ENCODE measurements around the gene ZDHHC9.

The ZDHHC9 gene

DNA sequence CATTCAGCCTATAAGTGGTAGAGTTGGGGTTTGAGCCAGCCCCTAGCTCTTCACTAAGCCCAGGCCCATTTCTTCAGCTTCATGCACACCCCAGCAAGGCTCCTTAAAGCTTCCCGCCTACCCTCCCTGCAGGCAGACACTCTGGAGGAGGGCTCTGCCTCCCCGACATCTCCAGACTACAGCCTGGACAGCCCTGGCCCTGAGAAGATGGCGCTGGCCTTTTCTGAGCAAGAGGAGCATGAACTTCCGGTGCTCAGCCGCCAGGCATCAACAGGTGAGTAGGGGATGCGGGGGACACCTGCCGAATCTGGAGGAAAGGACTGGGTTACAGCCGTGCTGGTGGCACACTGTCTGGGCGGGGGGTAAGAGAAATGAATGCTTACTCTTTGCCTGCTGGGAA, 52.9 kb downstream of the ZDHHC9 start:
- no peak for DNase-seq
- no peak overlapping the region for H2BK5ac ChIP-seq (ENCODE audit: low read depth, low read length, poor library complexity)
- H2AFZ ChIP-seq (ENCODE audit: insufficient read depth, low read length, poor library complexity) = no peak overlapping the region
- no CpG with 5 or more reads among the region's 9 CpGs for WGBS (ENCODE audit: extremely low coverage, insufficient coverage, insufficient read length)
- no peak overlapping the region for H3K14ac ChIP-seq (ENCODE audit: low read length)
- H3K4ac ChIP-seq (ENCODE audit: low read depth, low read length) = no peak overlapping the region
- H3K27ac ChIP-seq (ENCODE audit: low read depth, low read length) = no peak overlapping the region
- peaks cover 7 to 8% of the 10 kb centered on the region in 2 experiments for H3K4me1 ChIP-seq (ENCODE audit: control insufficient read depth in 1 of 2, insufficient read depth in 2 of 2, low read length in 2 of 2)
- H4K8ac ChIP-seq (ENCODE audit: low read depth, low read length) = no peak overlapping the region
- H3K18ac ChIP-seq (ENCODE audit: low read length) = no peak overlapping the region
- H3K23ac ChIP-seq (ENCODE audit: low read length) = no peak overlapping the region
- no peaks in the 10 kb centered on the region for H3K9me3 ChIP-seq (ENCODE audit: insufficient read depth, low read depth, low read length)
- H3K9ac ChIP-seq (ENCODE audit: low read length) = no peak overlapping the region
- no peak overlapping the region for H2BK12ac ChIP-seq (ENCODE audit: low read length)
- no peak overlapping the region for H3K4me2 ChIP-seq (ENCODE audit: low read length)
- H4K12ac ChIP-seq (ENCODE audit: low read depth, low read length) = no peak overlapping the region
- no peaks in the 10 kb centered on the region for H3K79me1 ChIP-seq (ENCODE audit: low read length)
- H3K36me3 ChIP-seq (ENCODE audit: control insufficient read depth in 1 of 2, insufficient read depth in 2 of 2, low read length in 2 of 2) = no peaks in the 10 kb centered on the region
- H3K27me3 ChIP-seq (ENCODE audit: insufficient read depth, low read length) = no peaks in the 10 kb centered on the region
- H4K91ac ChIP-seq (ENCODE audit: low read depth, low read length) = no peak overlapping the region
- no peaks in the 10 kb centered on the region for H3K79me2 ChIP-seq (ENCODE audit: control insufficient read depth, insufficient read depth, low read length, poor library complexity)
- H2BK120ac ChIP-seq (ENCODE audit: insufficient read depth, low read length, poor library complexity) = no peak overlapping the region
- no peak overlapping the region for H3K4me3 ChIP-seq (ENCODE audit: low read depth, low read length)
- H2AK5ac ChIP-seq (ENCODE audit: low read length) = no peak overlapping the region

DNA sequence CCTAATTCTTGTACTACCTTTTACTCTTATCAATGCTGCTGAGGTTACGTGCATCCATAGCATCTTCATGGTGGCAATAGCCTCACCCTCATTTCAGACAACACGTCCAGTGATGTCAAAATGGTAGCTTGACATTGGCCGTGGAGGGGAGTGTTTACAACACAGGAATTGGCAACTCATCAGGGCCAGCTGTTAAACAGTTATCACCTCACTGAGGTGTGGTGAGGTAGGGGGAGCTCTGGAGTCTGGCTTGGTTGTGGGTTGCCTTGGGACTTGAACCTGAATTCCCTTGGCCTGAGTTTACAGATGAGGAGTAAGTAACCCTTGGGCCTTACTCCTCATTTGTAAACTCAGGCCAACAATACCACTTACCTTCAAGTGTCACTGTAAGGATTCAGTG, 53.5 kb downstream of the ZDHHC9 start:
- H3K4ac ChIP-seq (ENCODE audit: low read depth, low read length) = no peak overlapping the region
- H4K12ac ChIP-seq (ENCODE audit: low read depth, low read length) = no peak overlapping the region
- H3K4me2 ChIP-seq (ENCODE audit: low read length) = no peak overlapping the region
- no peak overlapping the region for H3K4me3 ChIP-seq (ENCODE audit: low read depth, low read length)
- H3K14ac ChIP-seq (ENCODE audit: low read length) = no peak overlapping the region
- H3K36me3 ChIP-seq (ENCODE audit: control insufficient read depth in 1 of 2, insufficient read depth in 2 of 2, low read length in 2 of 2) = no peaks in the 10 kb centered on the region
- no CpG with 5 or more reads among the region's 3 CpGs for WGBS (ENCODE audit: extremely low coverage, insufficient coverage, insufficient read length)
- no peaks in the 10 kb centered on the region for H3K27me3 ChIP-seq (ENCODE audit: insufficient read depth, low read length)
- no peak for DNase-seq
- H4K8ac ChIP-seq (ENCODE audit: low read depth, low read length) = no peak overlapping the region
- no peak overlapping the region for H2BK12ac ChIP-seq (ENCODE audit: low read length)
- H3K9ac ChIP-seq (ENCODE audit: low read length) = no peak overlapping the region
- no peak overlapping the region for H2BK120ac ChIP-seq (ENCODE audit: insufficient read depth, low read length, poor library complexity)
- no peak overlapping the region for H3K18ac ChIP-seq (ENCODE audit: low read length)
- no peak overlapping the region for H4K91ac ChIP-seq (ENCODE audit: low read depth, low read length)
- H3K27ac ChIP-seq (ENCODE audit: low read depth, low read length) = no peak overlapping the region
- no peaks in the 10 kb centered on the region for H3K79me1 ChIP-seq (ENCODE audit: low read length)
- no peak overlapping the region for H2AK5ac ChIP-seq (ENCODE audit: low read length)
- no peak overlapping the region for H2BK5ac ChIP-seq (ENCODE audit: low read depth, low read length, poor library complexity)
- H3K79me2 ChIP-seq (ENCODE audit: control insufficient read depth, insufficient read depth, low read length, poor library complexity) = no peaks in the 10 kb centered on the region
- peaks cover 7 to 12% of the 10 kb centered on the region in 2 experiments for H3K4me1 ChIP-seq (ENCODE audit: control insufficient read depth in 1 of 2, insufficient read depth in 2 of 2, low read length in 2 of 2)
- H3K23ac ChIP-seq (ENCODE audit: low read length) = no peak overlapping the region
- no peaks in the 10 kb centered on the region for H3K9me3 ChIP-seq (ENCODE audit: insufficient read depth, low read depth, low read length)
- no peak overlapping the region for H2AFZ ChIP-seq (ENCODE audit: insufficient read depth, low read length, poor library complexity)

DNA sequence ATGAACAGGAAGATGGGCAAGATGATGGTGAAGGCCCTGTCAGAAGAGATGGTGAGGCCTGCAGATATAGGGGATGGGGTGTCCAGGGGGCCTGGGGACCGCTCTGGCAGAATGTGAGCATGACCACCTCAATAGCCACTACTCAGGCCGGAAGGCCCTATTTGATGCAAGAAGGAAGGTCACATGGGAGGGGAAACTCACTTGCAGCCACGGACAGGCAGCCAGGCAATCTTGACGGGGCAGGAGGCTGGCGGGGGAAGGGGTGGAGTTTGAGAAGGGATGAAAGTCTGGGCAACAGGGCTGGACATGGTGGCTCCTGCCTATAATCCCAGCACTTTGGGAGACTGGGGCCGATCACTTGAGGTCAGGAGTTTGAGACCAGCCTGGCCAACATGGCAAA, 55.2 kb downstream of the ZDHHC9 start:
- H4K12ac ChIP-seq (ENCODE audit: low read depth, low read length) = no peak overlapping the region
- no peak overlapping the region for H3K4me2 ChIP-seq (ENCODE audit: low read length)
- no peak overlapping the region for H2BK12ac ChIP-seq (ENCODE audit: low read length)
- no peak for DNase-seq
- H3K14ac ChIP-seq (ENCODE audit: low read length) = no peak overlapping the region
- no peaks in the 10 kb centered on the region for H3K36me3 ChIP-seq (ENCODE audit: control insufficient read depth in 1 of 2, insufficient read depth in 2 of 2, low read length in 2 of 2)
- H2AFZ ChIP-seq (ENCODE audit: insufficient read depth, low read length, poor library complexity) = no peak overlapping the region
- no peak overlapping the region for H3K9ac ChIP-seq (ENCODE audit: low read length)
- peaks cover 7 to 12% of the 10 kb centered on the region in 2 experiments for H3K4me1 ChIP-seq (ENCODE audit: control insufficient read depth in 1 of 2, insufficient read depth in 2 of 2, low read length in 2 of 2)
- no peak overlapping the region for H3K4ac ChIP-seq (ENCODE audit: low read depth, low read length)
- no CpG with 5 or more reads among the region's 6 CpGs for WGBS (ENCODE audit: extremely low coverage, insufficient coverage, insufficient read length)
- H3K23ac ChIP-seq (ENCODE audit: low read length) = no peak overlapping the region
- no peak overlapping the region for H2AK5ac ChIP-seq (ENCODE audit: low read length)
- no peaks in the 10 kb centered on the region for H3K79me1 ChIP-seq (ENCODE audit: low read length)
- H3K9me3 ChIP-seq (ENCODE audit: insufficient read depth, low read depth, low read length) = no peaks in the 10 kb centered on the region
- H3K79me2 ChIP-seq (ENCODE audit: control insufficient read depth, insufficient read depth, low read length, poor library complexity) = no peaks in the 10 kb centered on the region
- H4K8ac ChIP-seq (ENCODE audit: low read depth, low read length) = no peak overlapping the region
- H2BK120ac ChIP-seq (ENCODE audit: insufficient read depth, low read length, poor library complexity) = no peak overlapping the region
- H2BK5ac ChIP-seq (ENCODE audit: low read depth, low read length, poor library complexity) = no peak overlapping the region
- no peak overlapping the region for H3K4me3 ChIP-seq (ENCODE audit: low read depth, low read length)
- no peaks in the 10 kb centered on the region for H3K27me3 ChIP-seq (ENCODE audit: insufficient read depth, low read length)
- H3K27ac ChIP-seq (ENCODE audit: low read depth, low read length) = no peak overlapping the region
- H4K91ac ChIP-seq (ENCODE audit: low read depth, low read length) = no peak overlapping the region
- no peak overlapping the region for H3K18ac ChIP-seq (ENCODE audit: low read length)

DNA sequence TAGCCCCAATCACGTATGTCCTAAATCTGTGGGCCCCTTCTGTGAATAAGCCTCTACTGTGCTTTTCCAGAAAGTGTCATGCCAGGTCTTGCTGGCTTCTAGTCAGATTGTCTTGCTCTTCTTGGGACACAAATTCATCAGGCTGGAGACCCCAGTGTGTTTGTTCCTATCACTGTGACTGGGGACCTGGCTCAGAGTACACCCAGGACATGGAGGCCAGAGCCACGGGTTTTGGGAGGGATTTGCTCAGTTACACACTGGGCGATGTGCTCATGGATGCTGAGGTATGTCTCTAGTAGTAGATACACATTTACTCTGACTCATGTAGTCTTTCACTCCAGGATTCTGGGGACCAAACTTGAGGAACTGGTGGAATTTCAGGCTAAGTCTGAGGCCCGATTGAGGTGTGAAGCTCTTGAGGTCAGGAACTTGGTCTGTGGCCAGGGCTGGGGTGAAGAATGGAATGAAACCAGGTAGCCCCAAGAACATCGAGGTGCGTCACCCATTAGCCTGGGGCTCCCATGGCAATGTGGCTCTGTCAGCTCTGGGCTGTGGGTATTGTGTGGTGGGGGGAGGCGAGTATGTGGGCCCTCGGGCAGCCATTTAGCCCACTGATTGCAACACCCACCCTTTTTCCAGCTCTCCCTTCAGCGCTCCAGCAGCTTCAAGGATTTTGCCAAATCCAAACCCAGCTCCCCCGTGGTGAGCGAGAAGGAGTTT, 56.2 kb downstream of the ZDHHC9 start:
- no peak overlapping the region for H3K4ac ChIP-seq (ENCODE audit: low read depth, low read length)
- no peak overlapping the region for H2AK5ac ChIP-seq (ENCODE audit: low read length)
- H3K9me3 ChIP-seq (ENCODE audit: insufficient read depth, low read depth, low read length) = no peaks in the 10 kb centered on the region
- no peak overlapping the region for H3K23ac ChIP-seq (ENCODE audit: low read length)
- H4K8ac ChIP-seq (ENCODE audit: low read depth, low read length) = no peak overlapping the region
- H3K4me2 ChIP-seq (ENCODE audit: low read length) = no peak overlapping the region
- H3K9ac ChIP-seq (ENCODE audit: low read length) = no peak overlapping the region
- H4K12ac ChIP-seq (ENCODE audit: low read depth, low read length) = no peak overlapping the region
- no peak overlapping the region for H4K91ac ChIP-seq (ENCODE audit: low read depth, low read length)
- H3K27me3 ChIP-seq (ENCODE audit: insufficient read depth, low read length) = no peaks in the 10 kb centered on the region
- DNase-seq = no peak
- H3K79me1 ChIP-seq (ENCODE audit: low read length) = no peaks in the 10 kb centered on the region
- WGBS (ENCODE audit: extremely low coverage, insufficient coverage, insufficient read length) = no CpG with 5 or more reads among the region's 11 CpGs
- H3K36me3 ChIP-seq (ENCODE audit: control insufficient read depth in 1 of 2, insufficient read depth in 2 of 2, low read length in 2 of 2) = no peaks in the 10 kb centered on the region
- H3K14ac ChIP-seq (ENCODE audit: low read length) = no peak overlapping the region
- H3K4me3 ChIP-seq (ENCODE audit: low read depth, low read length) = no peak overlapping the region
- H3K79me2 ChIP-seq (ENCODE audit: control insufficient read depth, insufficient read depth, low read length, poor library complexity) = no peaks in the 10 kb centered on the region
- H3K27ac ChIP-seq (ENCODE audit: low read depth, low read length) = no peak overlapping the region
- no peak overlapping the region for H2BK5ac ChIP-seq (ENCODE audit: low read depth, low read length, poor library complexity)
- no peak overlapping the region for H2BK12ac ChIP-seq (ENCODE audit: low read length)
- H2AFZ ChIP-seq (ENCODE audit: insufficient read depth, low read length, poor library complexity) = no peak overlapping the region
- peaks cover 7 to 12% of the 10 kb centered on the region in 2 experiments for H3K4me1 ChIP-seq (ENCODE audit: control insufficient read depth in 1 of 2, insufficient read depth in 2 of 2, low read length in 2 of 2)
- H2BK120ac ChIP-seq (ENCODE audit: insufficient read depth, low read length, poor library complexity) = no peak overlapping the region
- no peak overlapping the region for H3K18ac ChIP-seq (ENCODE audit: low read length)
